BLaER1 treated with 17β-estradiol and CSF1 and Interleukin-3, amounts not matched to agents 10 nM and 100 nM (cell line): ENCODE measurements around the gene PSIP1.

Experiments used
- H3K27ac ChIP-seq, 11 experiments: shearing (Covaris generic); formaldehyde crosslinking; 2 replicates each; pipeline ENCODE4 v1.8.1; 2022
- H3K27me3 ChIP-seq, 11 experiments: shearing (Covaris generic); formaldehyde crosslinking; 2 replicates each; pipeline ENCODE4 v1.8.1; 2022
- H3K36me3 ChIP-seq, 11 experiments: shearing (Covaris generic); formaldehyde crosslinking; 2 replicates each; pipeline ENCODE4 v1.8.1; 2022
- H3K4me1 ChIP-seq, 10 experiments: shearing (Covaris generic); formaldehyde crosslinking; 2 replicates each; pipeline ENCODE4 v1.8.1; 2022
- H3K4me2 ChIP-seq, 11 experiments: shearing (Covaris generic); formaldehyde crosslinking; 2 replicates each; pipeline ENCODE4 v1.8.1; 2022
- H3K4me3 ChIP-seq, 10 experiments: shearing (Covaris generic); formaldehyde crosslinking; 2 replicates each; pipeline ENCODE4 v1.8.1; 2022
- H3K9ac ChIP-seq, 11 experiments: shearing (Covaris generic); formaldehyde crosslinking; 2 replicates each; pipeline ENCODE4 v1.8.1; 2022
- H3K9me3 ChIP-seq, 11 experiments: shearing (Covaris generic); formaldehyde crosslinking; replicated peaks in 1 of 11; 2 replicates each; pipeline ENCODE4 v1.8.1; 2022
- H4K20me1 ChIP-seq, 11 experiments: shearing (Covaris generic); formaldehyde crosslinking; 2 replicates each; pipeline ENCODE4 v1.8.1; 2022
- Cebpa-rat ChIP-seq, 11 experiments: shearing (Covaris generic); IDR thresholded peaks; 2 replicates each; pipeline ENCODE4 v1.8.1; 2022

PSIP1 gene

DNA sequence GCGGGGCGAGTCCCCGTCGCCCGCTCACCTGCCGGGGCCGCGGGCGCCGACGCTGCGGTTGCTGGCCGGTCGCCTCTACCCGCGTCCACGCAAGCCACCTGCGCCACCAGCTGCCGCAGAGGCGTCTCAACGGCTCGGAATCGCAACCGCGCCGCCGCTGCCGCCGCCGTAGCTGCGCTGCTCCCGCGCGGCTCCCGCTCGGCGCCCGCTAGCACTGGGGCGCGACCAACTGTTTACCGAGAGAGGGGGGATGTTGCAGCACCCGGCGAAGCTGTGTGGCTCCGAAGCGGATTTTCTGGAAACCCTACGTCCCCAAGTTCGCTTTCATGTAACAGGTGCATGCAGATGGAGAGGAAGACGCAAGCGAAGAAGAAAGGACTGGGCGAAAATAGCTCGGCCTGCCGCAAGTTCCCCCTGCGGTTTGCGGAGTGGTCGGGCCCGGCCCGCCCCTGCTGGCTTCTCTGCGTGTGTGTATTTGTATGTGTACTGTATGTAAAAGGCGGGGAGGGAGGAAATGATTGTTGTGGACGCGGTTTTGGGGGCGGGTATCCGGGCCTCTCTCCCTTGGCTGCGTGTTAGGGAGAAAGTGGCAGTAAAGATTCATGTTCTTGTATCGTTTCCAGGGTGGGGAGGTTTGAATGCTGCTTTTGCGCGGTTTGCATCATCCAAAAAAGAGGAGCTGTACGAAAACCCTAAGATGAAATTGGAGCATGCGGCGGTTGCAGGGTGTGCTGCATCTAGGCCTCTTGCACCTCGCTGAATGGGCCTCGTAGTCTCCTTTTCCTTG, at the start of gene PSIP1:
Gene PSIP1, minus strand, starts transcription at position 182 of the 787 bp plus-strand sequence. CDS start 782 bp downstream, outside the sequence.
- H3K9ac ChIP-seq, result peak within 1 kb of the TSS; percentile 83 to 98 (median 96)
- peaks cover 17 to 32% (median 23%) of the 10 kb centered on the region in 11 experiments; a peak in 21 of 22 replicates for H3K36me3 ChIP-seq
- no peaks in the 10 kb centered on the region for H3K27me3 ChIP-seq
- TF ChIP-seq Cebpa-rat (IDR thresholded peaks at IDR 0.05), result no peak
- peaks cover 22 to 47% (median 39%) of the 10 kb centered on the region in 10 experiments for H3K4me1 ChIP-seq
- no peaks in the 10 kb centered on the region for H3K9me3 ChIP-seq
- H3K27ac ChIP-seq, result peak within 1 kb of the TSS; percentile 90 to 99 (median 98)
- H4K20me1 ChIP-seq, result peaks cover 0 to 34% (median 24%) of the 10 kb centered on the region in 11 experiments; a peak in 14 of 22 replicates
- H3K4me2 ChIP-seq, result peak within 1 kb of the TSS; percentile 81 to 94 (median 85)
- peak within 1 kb of the TSS; percentile 92 to 98 (median 95) for H3K4me3 ChIP-seq

DNA sequence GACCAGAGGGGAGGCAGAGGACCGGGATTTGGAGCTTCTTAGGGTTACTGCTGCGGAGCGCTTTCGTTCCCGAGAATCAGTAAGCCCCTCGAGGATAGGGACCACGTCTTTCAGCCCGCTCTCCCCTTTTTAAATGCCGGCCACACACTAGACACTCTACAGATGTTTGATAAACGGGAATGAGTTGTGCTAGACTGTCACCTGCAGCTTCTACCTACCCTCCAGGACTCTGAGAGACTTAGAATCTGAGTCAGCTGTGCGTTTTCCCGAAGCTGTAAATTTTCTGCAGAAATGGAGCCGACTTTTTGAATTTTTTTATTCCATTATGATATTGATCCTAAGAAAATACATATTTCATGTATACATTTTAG, 42.7 kb upstream of the PSIP1 start:
- Histone ChIP-seq H3K9ac (peak overlapping the region; percentile 72 to 82 (median 79)), H3K27ac (peak overlapping the region in 10 of 11 experiments; percentile 49 to 80 (median 73); a peak in 16 of 22 replicates), H3K36me3 (no peaks in the 10 kb centered on the region), H3K4me2 (peak overlapping the region; percentile 79 to 99 (median 92)), H3K27me3 (no peaks in the 10 kb centered on the region), H4K20me1 (no peaks in the 10 kb centered on the region), H3K9me3 (no peaks in the 10 kb centered on the region; a peak in 1 of 22 replicates), H3K4me1 (peaks cover 3 to 21% (median 13%) of the 10 kb centered on the region in 10 experiments; a peak in 16 of 20 replicates), H3K4me3 (peak overlapping the region; percentile 70 to 89 (median 78))
- TF ChIP-seq Cebpa-rat (IDR thresholded peaks at IDR 0.05), result no peak

DNA sequence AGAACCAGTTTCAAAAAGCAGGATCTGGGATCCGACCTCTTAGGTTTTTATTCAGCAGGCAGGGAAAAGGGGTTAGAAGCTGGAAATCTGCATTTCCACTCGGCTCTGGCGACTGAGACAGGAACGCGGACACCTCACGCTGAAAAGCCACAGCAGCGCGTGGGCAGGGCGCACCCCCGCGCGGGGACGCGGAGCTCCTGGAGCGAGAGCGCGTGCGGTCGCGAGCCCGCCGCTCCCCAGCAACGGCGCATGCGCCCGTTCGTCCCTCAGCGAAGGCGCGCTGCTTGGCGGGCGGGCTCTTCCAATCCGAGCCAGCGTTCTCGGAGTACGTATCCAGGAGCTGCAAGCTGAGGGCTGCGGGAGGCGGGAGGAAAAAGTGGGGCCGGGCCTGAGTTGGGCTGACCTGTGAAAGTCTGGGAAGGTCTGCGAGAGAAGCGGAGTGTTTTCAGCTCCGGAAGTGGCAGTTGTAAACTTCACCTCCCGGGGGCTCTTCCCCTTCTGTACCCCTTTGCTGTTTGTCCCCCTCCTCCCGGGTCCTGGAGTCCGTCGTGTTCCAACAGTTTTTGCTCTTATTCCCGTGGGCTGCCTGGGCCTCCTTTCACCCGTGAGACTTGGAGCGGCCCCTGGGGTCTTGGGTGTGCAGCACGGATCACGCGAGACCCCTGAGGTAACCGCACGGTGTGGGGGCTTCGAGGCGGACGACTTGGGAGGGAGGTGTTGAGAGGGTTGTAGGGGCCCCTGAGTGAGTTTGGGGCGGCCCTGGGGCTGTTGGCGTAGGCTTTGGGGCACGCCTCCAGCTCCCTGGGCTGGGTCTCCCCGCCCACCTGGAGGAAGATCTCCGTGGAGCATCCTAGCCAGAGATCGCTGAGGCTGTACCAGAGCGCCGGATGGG, 42.1 kb upstream of the PSIP1 start, which contains the start of gene CCDC171:
Gene CCDC171, plus strand, starts transcription at position 408 of the 892 bp plus-strand sequence. CDS start 11,046 bp downstream, outside the sequence.
- H3K27ac ChIP-seq, result peak within 1 kb of the TSS; percentile 20 to 80 (median 71); a peak in 20 of 22 replicates
- peak within 1 kb of the TSS; percentile 79 to 99 (median 92) for H3K4me2 ChIP-seq
- no peak for TF ChIP-seq Cebpa-rat (IDR thresholded peaks at IDR 0.05)
- H3K4me1 ChIP-seq, result peaks cover 3 to 21% (median 13%) of the 10 kb centered on the region in 10 experiments; a peak in 16 of 20 replicates
- H3K36me3 ChIP-seq, result no peaks in the 10 kb centered on the region
- H3K4me3 ChIP-seq, result peak within 1 kb of the TSS; percentile 70 to 89 (median 78)
- peak within 1 kb of the TSS; percentile 72 to 82 (median 79) for H3K9ac ChIP-seq
- no peaks in the 10 kb centered on the region for H3K27me3 ChIP-seq
- no peaks in the 10 kb centered on the region; a peak in 1 of 22 replicates for H3K9me3 ChIP-seq
- H4K20me1 ChIP-seq, result no peaks in the 10 kb centered on the region

DNA sequence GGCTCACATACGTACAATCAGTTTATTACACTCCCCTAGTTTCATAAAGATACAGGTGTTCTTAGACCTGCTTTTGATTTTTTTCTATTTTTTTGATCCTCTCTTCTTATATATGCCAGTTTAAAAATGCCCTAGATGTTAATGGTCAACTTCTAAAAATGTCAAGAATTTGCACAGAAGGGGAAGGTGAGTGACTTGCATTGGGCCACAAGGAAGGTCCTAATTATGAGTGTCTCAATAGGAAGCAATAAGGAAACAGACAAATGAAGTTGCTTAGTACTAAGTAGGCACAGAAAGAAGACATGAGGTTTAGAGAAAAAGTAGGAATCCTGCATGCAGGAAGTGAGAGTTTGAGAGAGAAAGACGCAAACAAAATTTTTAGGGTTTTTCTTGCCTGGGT, 38.8 kb upstream of the PSIP1 start:
- Histone ChIP-seq H4K20me1 (no peaks in the 10 kb centered on the region), H3K4me3 (no peak overlapping the region), H3K27ac (no peak overlapping the region), H3K9ac (no peak overlapping the region), H3K4me1 (peaks cover 3 to 21% (median 13%) of the 10 kb centered on the region in 10 experiments; a peak in 16 of 20 replicates), H3K27me3 (no peaks in the 10 kb centered on the region), H3K9me3 (no peaks in the 10 kb centered on the region), H3K36me3 (no peaks in the 10 kb centered on the region), H3K4me2 (no peak overlapping the region)
- no peak for TF ChIP-seq Cebpa-rat (IDR thresholded peaks at IDR 0.05)

- no peak overlapping the region for H3K4me3 ChIP-seq
- H3K4me1 ChIP-seq, result peaks cover 0 to 12% (median 0%) of the 10 kb centered on the region in 10 experiments; a peak in 6 of 20 replicates
- no peaks in the 10 kb centered on the region for H3K27me3 ChIP-seq
- peaks cover 0 to 8% (median 0%) of the 10 kb centered on the region in 11 experiments; a peak in 3 of 22 replicates for H3K9me3 ChIP-seq
- no peak for TF ChIP-seq Cebpa-rat (IDR thresholded peaks at IDR 0.05)
- H3K27ac ChIP-seq, result no peak overlapping the region
- no peak overlapping the region for H3K9ac ChIP-seq
- H4K20me1 ChIP-seq, result no peaks in the 10 kb centered on the region
- no peaks in the 10 kb centered on the region for H3K36me3 ChIP-seq
- peak overlapping the region in 2 of 11 experiments; percentile 16 to 24; a peak in 2 of 22 replicates for H3K4me2 ChIP-seq
Measured at GRCh38 chr9:15543047-15543813, 32.5 kb upstream of the PSIP1 start.

- Histone ChIP-seq H3K27ac (no peak overlapping the region; a peak in 1 of 22 replicates), H3K4me3 (no peak overlapping the region), H3K27me3 (no peaks in the 10 kb centered on the region), H3K9ac (no peak overlapping the region), H3K36me3 (no peaks in the 10 kb centered on the region), H3K4me1 (peaks cover 0 to 12% (median 0%) of the 10 kb centered on the region in 10 experiments; a peak in 6 of 20 replicates), H4K20me1 (no peaks in the 10 kb centered on the region), H3K9me3 (peaks cover 0 to 10% (median 0%) of the 10 kb centered on the region in 11 experiments; a peak in 3 of 22 replicates), H3K4me2 (peak overlapping the region in 1 of 11 experiments; percentile 24; a peak in 2 of 22 replicates)
- TF ChIP-seq Cebpa-rat (IDR thresholded peaks at IDR 0.05), result no peak
Measured at GRCh38 chr9:15542624-15543023, 31.9 kb upstream of the PSIP1 start.

DNA sequence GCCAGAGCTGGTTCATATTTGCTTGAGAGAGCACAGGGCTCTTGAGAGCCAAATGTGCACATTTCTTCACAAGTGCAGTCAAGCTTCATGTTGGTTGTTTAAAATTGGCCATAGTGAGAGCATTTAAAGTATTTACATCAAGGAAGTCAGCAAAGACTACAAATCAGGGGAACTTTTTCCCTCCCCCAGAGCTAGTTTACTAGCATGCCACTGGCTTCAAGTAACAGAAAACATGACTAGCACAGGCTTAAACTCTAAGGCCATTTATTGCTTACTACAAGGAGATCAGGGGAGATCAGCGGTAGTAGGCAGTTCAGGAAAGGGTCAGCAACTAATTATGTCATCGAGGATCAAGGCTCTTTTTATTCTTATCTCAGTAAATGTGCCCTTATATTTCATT, 31.1 kb upstream of the PSIP1 start:
- no peaks in the 10 kb centered on the region for H4K20me1 ChIP-seq
- no peaks in the 10 kb centered on the region for H3K36me3 ChIP-seq
- no peak overlapping the region for H3K27ac ChIP-seq
- H3K4me2 ChIP-seq, result no peak overlapping the region
- no peaks in the 10 kb centered on the region for H3K27me3 ChIP-seq
- no peak overlapping the region for H3K9ac ChIP-seq
- H3K4me3 ChIP-seq, result no peak overlapping the region
- no peak for TF ChIP-seq Cebpa-rat (IDR thresholded peaks at IDR 0.05)
- H3K4me1 ChIP-seq, result peaks cover 0 to 12% (median 0%) of the 10 kb centered on the region in 10 experiments; a peak in 6 of 20 replicates
- H3K9me3 ChIP-seq, result peaks cover 0 to 10% (median 0%) of the 10 kb centered on the region in 11 experiments; a peak in 3 of 22 replicates

GRCh38 chr9:15531380-15531779, 20.6 kb upstream of the PSIP1 start:
- H3K36me3 ChIP-seq, result no peaks in the 10 kb centered on the region
- no peak overlapping the region for H3K4me3 ChIP-seq
- H3K9me3 ChIP-seq, result peaks cover 0 to 14% (median 5%) of the 10 kb centered on the region in 11 experiments; a peak in 8 of 22 replicates
- H3K27me3 ChIP-seq, result no peaks in the 10 kb centered on the region
- no peak overlapping the region for H3K9ac ChIP-seq
- H3K4me2 ChIP-seq, result no peak overlapping the region
- no peak overlapping the region for H3K27ac ChIP-seq
- peaks cover 0 to 6% (median 0%) of the 10 kb centered on the region in 10 experiments; a peak in 1 of 20 replicates for H3K4me1 ChIP-seq
- TF ChIP-seq Cebpa-rat (IDR thresholded peaks at IDR 0.05), result no peak
- H4K20me1 ChIP-seq, result no peaks in the 10 kb centered on the region
